Measurements from ENCODE around the gene TP53I13. TPM values are rescaled to one million over a fixed set of nuclear protein-coding genes. Genes with fewer than 3 reads are reported as not detected.

The TP53I13 gene
- total and polyA plus RNA-seq, 2 of the 13 experiments (the other 11 are each of a cell fraction or from before 2014, with no cell fraction given): 16.9 to 25.7 TPM

- TF ChIP-seq DBP (CRISPR knock-in tag; IDR thresholded peaks at IDR 0.05; ENCODE audit: not compliant biosample characterization): no peak
- no peak for TF ChIP-seq ZNF235 (CRISPR knock-in tag; IDR thresholded peaks at IDR 0.05; ENCODE audit: borderline replicate concordance)
- TF ChIP-seq TMF1 (CRISPR knock-in tag; IDR thresholded peaks at IDR 0.05; ENCODE audit: low read depth): no peak
- no peak for TF ChIP-seq ZNF607 (CRISPR knock-in tag; IDR thresholded peaks at IDR 0.05; ENCODE audit: borderline replicate concordance)
- no peak for TF ChIP-seq ZNF589 (CRISPR knock-in tag; conservative IDR thresholded peaks at IDR 0.05)
- TF ChIP-seq PITX1 (CRISPR knock-in tag; IDR thresholded peaks at IDR 0.05): peak; percentile 47; the same call in 1 of the 2 replicates
- no peak for TF ChIP-seq RERE (CRISPR knock-in tag; IDR thresholded peaks at IDR 0.05; ENCODE audit: low read depth)
- TF ChIP-seq BCL3 (CRISPR knock-in tag; IDR thresholded peaks at IDR 0.05): no peak
- no peak for TF ChIP-seq ZNF619 (CRISPR knock-in tag; IDR thresholded peaks at IDR 0.05)
- TF ChIP-seq ZNF10 (CRISPR knock-in tag; IDR thresholded peaks at IDR 0.05; ENCODE audit: borderline replicate concordance, low read depth): no peak
- TF ChIP-seq HOXA5 (CRISPR knock-in tag; IDR thresholded peaks at IDR 0.05): no peak
- TF ChIP-seq CSRNP1 (CRISPR knock-in tag; IDR thresholded peaks at IDR 0.05): no peak
- TF ChIP-seq ZNF253 (CRISPR knock-in tag; IDR thresholded peaks at IDR 0.05; ENCODE audit: borderline replicate concordance): no peak
- TF ChIP-seq NAIF1 (CRISPR knock-in tag; IDR thresholded peaks at IDR 0.05; ENCODE audit: borderline replicate concordance): no peak
- no peak for TF ChIP-seq TAF15 (IDR thresholded peaks at IDR 0.05; ENCODE audit: low read depth, low read length, poor library complexity, severe bottlenecking)
- TF ChIP-seq NRL (CRISPR knock-in tag; IDR thresholded peaks at IDR 0.05; ENCODE audit: borderline replicate concordance): no peak
- no peak for TF ChIP-seq ZNF543 (CRISPR knock-in tag; IDR thresholded peaks at IDR 0.05)
- peak; percentile 22; the same call in 1 of the 2 replicates for TF ChIP-seq REPIN1 (CRISPR knock-in tag; IDR thresholded peaks at IDR 0.05; ENCODE audit: borderline replicate concordance, low read depth)
These were observed 11.6 kb downstream of the TP53I13 start (continued) for GRCh38 chr17:29579866-29580771.

Data from HepG2 (cell line).